ENCODE results near the gene NEDD4L.
"Not testable (repeated sequence)": the region's sequence is repeated elsewhere in the genome, so short reads cannot be mapped to it uniquely, and the experiment has no call there.

The NEDD4L gene

DNA sequence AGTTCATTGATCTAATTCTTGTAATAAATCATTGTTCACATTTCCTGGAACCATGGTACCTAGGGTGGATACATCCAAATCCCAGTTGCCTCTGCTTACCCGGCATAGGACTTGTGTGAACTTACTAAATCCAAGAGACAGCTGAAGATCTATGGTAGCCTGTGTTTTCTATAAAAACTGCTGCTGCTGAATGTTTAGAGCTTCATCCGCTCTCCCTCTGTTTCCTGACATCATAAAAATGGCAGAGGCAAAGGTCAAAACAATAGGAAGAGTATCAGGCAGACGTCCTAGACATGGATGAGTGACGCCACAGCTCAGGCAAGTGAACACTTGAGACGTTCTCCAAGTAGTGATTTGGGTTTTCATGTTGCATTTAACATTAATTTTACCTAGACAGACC, 326.6 kb downstream of the NEDD4L start:
- TF ChIP-seq, protein P1, sequence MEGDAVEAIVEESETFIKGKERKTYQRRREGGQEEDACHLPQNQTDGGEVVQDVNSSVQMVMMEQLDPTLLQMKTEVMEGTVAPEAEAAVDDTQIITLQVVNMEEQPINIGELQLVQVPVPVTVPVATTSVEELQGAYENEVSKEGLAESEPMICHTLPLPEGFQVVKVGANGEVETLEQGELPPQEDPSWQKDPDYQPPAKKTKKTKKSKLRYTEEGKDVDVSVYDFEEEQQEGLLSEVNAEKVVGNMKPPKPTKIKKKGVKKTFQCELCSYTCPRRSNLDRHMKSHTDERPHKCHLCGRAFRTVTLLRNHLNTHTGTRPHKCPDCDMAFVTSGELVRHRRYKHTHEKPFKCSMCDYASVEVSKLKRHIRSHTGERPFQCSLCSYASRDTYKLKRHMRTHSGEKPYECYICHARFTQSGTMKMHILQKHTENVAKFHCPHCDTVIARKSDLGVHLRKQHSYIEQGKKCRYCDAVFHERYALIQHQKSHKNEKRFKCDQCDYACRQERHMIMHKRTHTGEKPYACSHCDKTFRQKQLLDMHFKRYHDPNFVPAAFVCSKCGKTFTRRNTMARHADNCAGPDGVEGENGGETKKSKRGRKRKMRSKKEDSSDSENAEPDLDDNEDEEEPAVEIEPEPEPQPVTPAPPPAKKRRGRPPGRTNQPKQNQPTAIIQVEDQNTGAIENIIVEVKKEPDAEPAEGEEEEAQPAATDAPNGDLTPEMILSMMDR (IDR thresholded peaks at IDR 0.05; ENCODE audit: borderline replicate concordance, insufficient read depth, low read depth, low read length), result no peak
- no peak overlapping the region for H3K4me3 ChIP-seq (ENCODE audit: low read depth, low read length)

DNA sequence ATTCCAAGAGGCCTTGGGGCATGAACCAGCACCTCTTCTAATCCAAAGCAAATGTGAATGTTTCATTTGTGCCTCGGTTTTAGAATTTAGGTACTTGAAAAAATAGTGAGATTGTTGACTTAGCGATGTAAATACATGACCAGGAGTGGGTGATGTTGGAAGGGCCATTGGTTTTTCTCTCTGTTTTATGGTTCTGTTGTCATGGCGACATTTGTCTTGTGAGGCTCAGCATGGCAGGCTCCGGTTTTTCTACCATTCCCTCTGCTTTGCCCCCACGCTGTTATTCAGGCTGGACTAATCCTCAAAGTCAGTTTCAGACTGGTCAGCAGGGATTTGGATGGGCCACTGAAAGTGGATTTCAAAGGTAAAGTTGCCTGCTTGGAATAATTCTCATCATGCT, 329.5 kb downstream of the NEDD4L start:
- TF ChIP-seq, protein P1 (IDR thresholded peaks at IDR 0.05; ENCODE audit: borderline replicate concordance, insufficient read depth, low read depth, low read length), result no peak
- H3K4me3 ChIP-seq (ENCODE audit: low read depth, low read length), result no peak overlapping the region

DNA sequence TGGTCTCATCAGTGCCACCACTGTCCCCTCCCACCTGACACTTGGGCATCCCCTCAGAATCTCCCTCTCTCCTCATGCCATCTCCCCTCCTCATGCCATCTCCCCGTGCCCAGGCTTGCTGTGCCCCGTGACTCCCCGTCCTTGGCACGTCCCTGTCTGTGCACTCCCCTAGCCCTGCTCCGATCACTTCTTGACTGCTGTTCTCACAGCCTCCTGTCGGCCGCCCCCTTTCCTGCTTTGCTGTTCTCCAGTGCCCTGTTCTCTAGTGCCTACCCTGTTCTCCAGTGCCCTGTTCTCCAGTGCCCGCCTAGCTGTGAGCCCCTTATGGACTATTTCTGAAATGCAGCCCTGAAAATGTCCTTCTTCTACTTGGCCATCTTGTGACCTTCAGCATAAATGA, 331.0 kb downstream of the NEDD4L start:
- TF ChIP-seq, protein P1 (IDR thresholded peaks at IDR 0.05; ENCODE audit: borderline replicate concordance, insufficient read depth, low read depth, low read length), result no peak
- no peak overlapping the region for H3K4me3 ChIP-seq (ENCODE audit: low read depth, low read length)

DNA sequence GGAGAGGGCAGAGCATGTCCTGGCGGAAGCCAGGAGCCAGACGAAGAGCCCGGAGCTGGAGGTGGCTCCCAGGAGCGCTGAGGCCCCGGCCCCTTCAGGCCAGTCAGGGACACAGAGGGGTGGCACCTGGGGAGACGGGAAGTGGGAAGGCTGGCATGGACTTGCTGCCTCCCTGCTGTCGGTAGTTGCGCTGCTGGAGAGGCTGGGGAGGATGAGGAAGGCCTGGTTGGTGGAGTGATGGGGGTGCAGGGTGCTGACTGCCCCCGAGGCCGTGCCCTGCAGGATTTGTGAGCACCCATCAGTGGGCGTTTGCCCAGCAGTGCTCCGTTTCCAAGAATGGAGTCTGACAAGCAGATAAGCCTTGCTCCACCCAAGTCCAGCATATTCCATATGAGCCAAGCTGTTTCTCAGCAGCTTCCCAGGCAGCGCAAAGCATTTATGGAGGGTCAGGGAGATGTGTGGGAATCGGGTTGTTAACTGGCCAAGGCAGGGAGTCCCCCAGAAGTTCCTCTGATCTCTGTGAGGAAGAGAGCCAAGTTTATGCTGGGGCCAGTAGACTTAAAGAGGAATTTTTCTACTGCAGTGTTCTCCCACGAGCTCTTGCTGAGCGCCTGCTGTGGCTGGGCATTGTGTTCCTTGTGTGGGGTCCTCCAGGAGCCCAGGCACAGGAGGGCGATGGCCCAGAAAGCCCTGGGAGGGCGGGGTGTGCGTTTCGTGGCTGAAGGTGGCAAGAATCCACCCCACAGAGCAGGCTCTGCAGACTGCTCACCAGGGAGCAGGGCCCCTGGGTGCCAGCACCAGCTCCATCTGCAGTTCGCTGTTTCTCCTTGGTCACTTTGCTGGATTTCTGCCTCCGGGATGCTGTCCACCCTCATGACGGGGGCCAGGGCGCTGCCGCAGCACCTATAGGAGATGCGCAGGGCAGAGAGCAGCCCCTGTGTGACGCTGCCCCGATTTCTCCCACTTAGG, 334.7 kb downstream of the NEDD4L start:
- TF ChIP-seq, protein P1 (IDR thresholded peaks at IDR 0.05; ENCODE audit: borderline replicate concordance, insufficient read depth, low read depth, low read length), result no peak
- no peak overlapping the region for H3K4me3 ChIP-seq (ENCODE audit: low read depth, low read length)

DNA sequence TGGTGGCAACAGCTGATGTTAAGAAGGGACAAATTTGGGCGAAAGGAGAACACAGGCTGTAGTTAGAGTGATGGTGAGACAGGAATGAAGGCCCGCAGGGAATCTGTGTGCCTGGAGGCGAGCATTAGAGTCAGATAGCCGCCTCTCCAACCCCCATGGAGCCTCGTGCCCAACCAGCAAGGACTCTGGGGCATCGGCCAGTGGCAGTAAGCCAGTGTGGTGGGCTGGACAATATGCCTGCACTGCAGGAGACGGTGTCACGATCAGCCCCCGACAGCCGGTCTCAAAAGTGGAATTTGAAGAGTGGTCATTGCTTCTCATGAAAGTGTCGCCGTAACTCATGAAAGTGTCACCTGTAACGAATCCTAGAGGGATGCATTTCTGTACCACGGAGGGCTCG, 335.4 kb downstream of the NEDD4L start:
- TF ChIP-seq, protein P1 (IDR thresholded peaks at IDR 0.05; ENCODE audit: borderline replicate concordance, insufficient read depth, low read depth, low read length), result no peak
- no peak overlapping the region for H3K4me3 ChIP-seq (ENCODE audit: low read depth, low read length)

DNA sequence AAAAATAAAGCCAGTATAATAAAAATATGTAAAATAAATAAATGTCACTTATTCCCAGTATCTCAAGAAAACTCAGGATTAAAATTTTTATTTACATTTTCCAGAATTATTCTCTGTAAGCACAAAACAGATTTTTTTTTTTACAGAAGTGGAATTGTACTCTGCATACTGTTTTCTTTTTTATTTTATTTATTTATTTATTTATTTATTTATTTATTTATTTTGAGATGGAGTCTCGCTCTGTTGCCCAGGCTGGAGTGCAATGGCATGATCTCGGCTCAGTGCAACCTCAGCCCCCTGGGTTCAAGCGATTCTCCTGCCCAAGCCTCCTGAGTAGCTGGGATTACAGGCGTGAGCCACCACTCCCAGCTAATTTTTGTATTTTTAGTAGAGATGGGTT, 336.1 kb downstream of the NEDD4L start:
- not testable (repeated sequence) for H3K4me3 ChIP-seq (ENCODE audit: low read depth, low read length)

DNA sequence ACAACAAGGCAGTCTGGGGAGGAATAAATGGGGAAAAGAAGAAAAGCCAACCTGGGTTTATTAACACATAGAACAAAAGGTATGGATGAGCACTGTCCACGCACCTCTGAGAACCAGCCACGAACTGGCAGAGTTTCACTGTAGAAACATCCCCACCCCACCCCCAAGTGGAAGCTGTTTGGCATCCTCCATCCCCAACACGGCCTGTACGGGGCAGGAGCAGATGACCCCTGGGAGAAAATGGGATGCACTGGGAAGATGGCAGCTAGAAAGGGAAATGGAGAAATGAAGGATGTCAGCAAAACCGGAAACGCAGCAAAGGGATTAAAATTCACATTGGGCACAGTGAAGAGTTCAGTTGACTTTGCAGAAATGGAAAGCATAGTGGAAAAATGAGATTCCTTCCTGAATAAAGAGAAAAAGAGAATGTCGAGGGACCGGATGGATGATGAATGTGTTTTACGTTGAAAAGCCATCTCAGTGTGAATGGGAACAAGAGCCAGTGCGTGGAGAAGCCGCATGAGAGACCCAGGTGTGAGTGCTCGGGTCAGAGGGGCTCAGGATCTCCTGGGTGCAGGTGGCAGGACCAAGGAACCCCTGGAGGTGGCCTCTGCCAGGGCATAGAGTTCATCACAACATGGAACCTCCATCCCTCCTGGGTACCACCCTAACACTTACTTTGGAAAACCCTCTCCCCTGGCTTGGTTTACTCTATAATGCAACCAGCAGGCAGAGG, 337.8 kb downstream of the NEDD4L start:
- TF ChIP-seq, protein P1 (IDR thresholded peaks at IDR 0.05; ENCODE audit: borderline replicate concordance, insufficient read depth, low read depth, low read length), result no peak
- no peak overlapping the region for H3K4me3 ChIP-seq (ENCODE audit: low read depth, low read length)
